OCI-LY1 (cell line): Measurements from ENCODE around the gene DCC.

Source experiments
- H2AFZ ChIP-seq: fragments of 200-600 bp; sonication (generic), shearing (Covaris generic); 2 replicates; pipeline ENCODE4 v1.6.0; 2014; ENCODE audit warnings: antibody characterized with exemption, mild to moderate bottlenecking, low read length
- H3F3A ChIP-seq: fragments of 200-600 bp; sonication (generic), shearing (Covaris generic); 2 replicates; pipeline ENCODE4 v1.6.0; 2014; ENCODE audit warnings: mild to moderate bottlenecking, antibody characterized with exemption, low read length, moderate library complexity; ENCODE audit not compliant: insufficient read depth
- H3K27ac ChIP-seq: fragments of 200-600 bp; sonication (generic); 2 replicates; pipeline ENCODE4 v1.5.1; 2014; ENCODE audit warnings: low read length, mixed run types, mild to moderate bottlenecking, low read depth; ENCODE audit not compliant: poor library complexity, severe bottlenecking
- H3K27me3 ChIP-seq: fragments of 200-600 bp; sonication (generic); 2 replicates; pipeline ENCODE4 v1.6.0; 2014; ENCODE audit warnings: antibody characterized with exemption, mild to moderate bottlenecking, low read length, moderate library complexity; ENCODE audit not compliant: insufficient read depth
- H3K36me3 ChIP-seq: fragments of 200-600 bp; sonication (generic); 2 replicates; pipeline ENCODE4 v1.6.1; 2014; ENCODE audit warnings: mild to moderate bottlenecking, antibody characterized with exemption, low read length, moderate library complexity, mixed read lengths; ENCODE audit not compliant: insufficient read depth
- H3K4me1 ChIP-seq: fragments of 200-600 bp; sonication (generic); 2 replicates; pipeline ENCODE4 v1.5.1; 2014; ENCODE audit warnings: mild to moderate bottlenecking, low read length, moderate library complexity; ENCODE audit not compliant: insufficient read depth, severe bottlenecking
- H3K4me2 ChIP-seq: fragments of 200-600 bp; sonication (generic), shearing (Covaris generic); 2 replicates; pipeline ENCODE4 v1.6.1; 2014; ENCODE audit warnings: low read length
- H3K4me3 ChIP-seq: fragments of 200-600 bp; sonication (generic); 2 replicates; pipeline ENCODE4 v1.5.1; 2014; ENCODE audit warnings: low read length, low read depth, mild to moderate bottlenecking, mixed read lengths; ENCODE audit not compliant: poor library complexity, severe bottlenecking
- H3K79me2 ChIP-seq: fragments of 200-600 bp; shearing (Covaris generic); 2 replicates; pipeline ENCODE4 v1.6.1; 2016; ENCODE audit warnings: mixed run types, low read length, mixed read lengths; ENCODE audit not compliant: insufficient read depth
- H3K9ac ChIP-seq: fragments of 200-600 bp; sonication (generic), shearing (Covaris generic); 2 replicates; pipeline ENCODE4 v1.6.1; 2014; ENCODE audit warnings: mild to moderate bottlenecking, low read length, mixed read lengths
- H3K9me2 ChIP-seq: fragments of 200-600 bp; sonication (generic), shearing (Covaris generic); 2 replicates; pipeline ENCODE4 v1.6.1; 2014; ENCODE audit warnings: low read depth, mild to moderate bottlenecking, low read length, mixed read lengths
- H3K9me3 ChIP-seq: fragments of 200-600 bp; shearing (Covaris generic); 2 replicates; pipeline ENCODE4 v1.6.1; 2014; ENCODE audit warnings: low read length, mixed read lengths
- H4K20me1 ChIP-seq: fragments of 200-600 bp; sonication (generic), shearing (Covaris generic); 2 replicates; pipeline ENCODE4 v1.6.0; 2016; ENCODE audit warnings: mild to moderate bottlenecking, low read length; ENCODE audit not compliant: insufficient read depth
- CTCF ChIP-seq: fragments of 200-600 bp; sonication (generic), shearing (Covaris generic); IDR thresholded peaks from 2 replicates; pipeline ENCODE4 v1.5.1; 2017; ENCODE audit warnings: mild to moderate bottlenecking, antibody characterized with exemption, low read length, moderate library complexity, mixed read lengths
- EZH2 ChIP-seq: fragments of 200-600 bp; sonication (generic), shearing (Covaris generic); IDR thresholded peaks from 2 replicates; pipeline ENCODE4 v1.8.0; 2017; ENCODE audit warnings: borderline replicate concordance, mixed run types, mild to moderate bottlenecking, antibody characterized with exemption, low read length, moderate library complexity, mixed read lengths

The DCC gene

GRCh38 chr18:53268455-53268854 lies 928.5 kb downstream of the DCC start:
- Histone ChIP-seq H3K36me3 (no peaks in the 10 kb centered on the region), H4K20me1 (no peaks in the 10 kb centered on the region), H3K27ac (no peak overlapping the region), H3K79me2 (no peaks in the 10 kb centered on the region), H3K4me2 (no peak overlapping the region), H2AFZ (no peak overlapping the region), H3F3A (no peaks in the 10 kb centered on the region), H3K4me1 (no peaks in the 10 kb centered on the region), H3K9me2 (no peaks in the 10 kb centered on the region), H3K4me3 (no peak overlapping the region), H3K27me3 (no peaks in the 10 kb centered on the region), H3K9me3 (no peaks in the 10 kb centered on the region), H3K9ac (no peak overlapping the region)
- TF ChIP-seq CTCF (no peak), EZH2 (no peak)

DNA sequence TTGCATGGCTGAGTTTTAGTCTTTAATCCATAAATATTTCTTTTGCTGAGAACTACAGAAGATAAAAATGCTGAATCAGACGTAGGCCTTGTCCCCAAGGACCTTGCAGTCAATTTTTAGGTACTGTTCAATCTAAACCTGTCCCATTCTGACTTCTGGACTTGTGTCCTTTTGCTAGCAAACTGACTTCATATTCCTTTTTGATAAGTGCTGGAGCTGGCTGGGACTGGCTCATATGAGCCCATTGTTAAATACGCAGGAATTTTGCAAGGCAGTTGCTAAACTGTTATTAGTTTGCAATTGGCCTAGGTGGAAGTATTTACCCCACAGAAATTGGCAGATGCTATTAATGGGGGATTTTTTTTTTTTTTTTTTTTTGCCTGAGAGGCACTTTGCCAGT lies 941.4 kb downstream of the DCC start:
- Histone ChIP-seq H3K4me2 (no peak overlapping the region), H3K9me3 (no peaks in the 10 kb centered on the region), H3K36me3 (no peaks in the 10 kb centered on the region), H3K4me3 (no peak overlapping the region), H3F3A (no peaks in the 10 kb centered on the region), H3K27ac (no peak overlapping the region), H3K9me2 (no peaks in the 10 kb centered on the region), H4K20me1 (no peaks in the 10 kb centered on the region), H3K9ac (no peak overlapping the region), H3K4me1 (no peaks in the 10 kb centered on the region), H2AFZ (no peak overlapping the region), H3K79me2 (no peaks in the 10 kb centered on the region), H3K27me3 (no peaks in the 10 kb centered on the region)
- no peak for TF ChIP-seq CTCF
- no peak for TF ChIP-seq EZH2

- H2AFZ ChIP-seq, result no peak overlapping the region
- no peak overlapping the region for H3K4me2 ChIP-seq
- H3K9ac ChIP-seq, result no peak overlapping the region
- no peak overlapping the region for H3K27ac ChIP-seq
- no peak overlapping the region for H3K4me3 ChIP-seq
- no peak for TF ChIP-seq EZH2
- no peak for TF ChIP-seq CTCF
- H3K9me2 ChIP-seq, result no peaks in the 10 kb centered on the region
- H3K36me3 ChIP-seq, result no peaks in the 10 kb centered on the region
- no peaks in the 10 kb centered on the region for H3K4me1 ChIP-seq
- H4K20me1 ChIP-seq, result no peaks in the 10 kb centered on the region
- H3K27me3 ChIP-seq, result no peaks in the 10 kb centered on the region
- no peaks in the 10 kb centered on the region for H3K79me2 ChIP-seq
- no peaks in the 10 kb centered on the region for H3K9me3 ChIP-seq
- no peaks in the 10 kb centered on the region for H3F3A ChIP-seq
Measured at GRCh38 chr18:53283708-53284107, 943.7 kb downstream of the DCC start.
